ENCODE measurements around the gene WWC2.

GRCh38 chr4:183318656-183319055 lies 219.6 kb downstream of the WWC2 start:
- TF ChIP-seq CTCF (IDR thresholded peaks at IDR 0.05; ENCODE audit: extremely low read depth in 1 of 2, insufficient read depth in 1 of 2, low read depth in 1 of 2, low read length in 2 of 2) (no peak), EZH2 (IDR thresholded peaks at IDR 0.05; ENCODE audit: borderline replicate concordance, low read depth, low read length, severe bottlenecking) (no peak)

Data from endothelial cell of umbilical vein (primary cell).